ENCODE data around the gene FGD2.

DNA sequence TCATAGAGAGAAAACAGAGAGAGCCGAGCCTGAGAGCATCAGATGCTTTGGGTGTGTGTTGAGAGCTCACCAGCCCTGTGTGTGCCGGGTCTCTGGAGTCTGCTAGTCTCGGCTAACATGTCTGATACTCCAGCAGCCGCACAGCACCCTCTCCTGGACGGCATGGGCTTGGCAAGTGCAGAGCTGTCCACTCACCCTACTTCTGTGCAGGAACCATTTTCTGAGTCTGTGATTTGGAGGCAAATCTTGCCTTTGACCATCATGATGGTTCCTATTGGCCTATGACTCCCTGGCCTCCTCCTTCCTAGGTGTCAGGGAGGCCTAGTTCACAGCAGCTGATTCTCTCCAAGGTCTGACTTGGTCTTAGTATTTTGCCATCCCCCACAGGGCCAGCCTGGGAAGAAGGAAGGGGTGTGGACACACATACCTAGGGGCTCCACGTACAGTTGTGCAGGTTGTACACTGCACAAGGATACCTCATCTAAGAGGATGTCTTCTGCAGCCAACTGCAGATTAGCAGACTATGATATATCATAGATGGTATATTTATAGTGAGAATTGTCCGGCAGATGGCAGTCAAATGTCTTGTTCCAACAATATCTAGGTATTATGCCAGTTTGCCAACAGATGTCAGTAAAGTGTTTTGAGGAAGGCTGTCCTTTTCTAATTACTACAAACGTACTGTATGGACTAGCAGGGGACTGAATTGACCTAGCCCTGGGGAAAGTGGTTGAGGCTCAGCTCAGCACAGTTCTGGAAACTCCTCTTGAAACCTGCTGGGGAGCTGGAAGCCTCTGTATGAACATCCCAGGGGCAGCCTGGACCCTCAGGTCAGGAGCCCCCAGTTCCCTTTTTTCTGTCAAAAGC, 13.0 kb downstream of the FGD2 start:
- TF ChIP-seq CTCF (IDR thresholded peaks at IDR 0.05; ENCODE audit: insufficient read depth, low read length, poor library complexity, severe bottlenecking), result peak; percentile 99
- TF ChIP-seq EZH2phosphoT487 (conservative IDR thresholded peaks at IDR 0.05; ENCODE audit: low read length), result no peak
